ENCODE results near the gene DOC2B.
A peak's percentile ranks its signal among the peaks of the same experiment; 100 is the strongest.
"Not testable (repeated sequence)": the region's sequence is repeated elsewhere in the genome, so short reads cannot be mapped to it uniquely, and the experiment has no call there.

Gene DOC2B

GRCh38 chr17:206484-206883 is 25.0 kb upstream of the DOC2B start:
- H3K36me3 ChIP-seq (ENCODE audit: control insufficient read depth in 2 of 2, insufficient read depth in 1 of 2, low read length in 2 of 2); H3K9me3 ChIP-seq (ENCODE audit: control insufficient read depth, insufficient read depth, low read depth, low read length); H3K4me1 ChIP-seq (ENCODE audit: control insufficient read depth, insufficient read depth, low read length); H3K27ac ChIP-seq (ENCODE audit: extremely low read depth, low read depth, low read length); H3K4me3 ChIP-seq (ENCODE audit: low read depth, low read length); POLR2A ChIA-PET: not testable (repeated sequence)
- peak; percentile 62 for TF ChIP-seq SP2 (tag by site-specific recombination; IDR thresholded peaks at IDR 0.05)
- CTCF ChIA-PET: interaction anchor here (0.5 to 0.7 kb wide), 8 partner anchors 7 to 725 kb away, joined by 3 to 6 read pairs (median 3); no protein-coding TSS in a partner anchor

- TF ChIP-seq ZNF362 (tag by site-specific recombination; IDR thresholded peaks at IDR 0.05) (no peak), TRIM28 (IDR thresholded peaks at IDR 0.05; ENCODE audit: borderline replicate concordance, low read length) (no peak), ZSCAN16 (tag by site-specific recombination; IDR thresholded peaks at IDR 0.05) (no peak), KLF17 (tag by site-specific recombination; IDR thresholded peaks at IDR 0.05) (no peak), ZBTB20 (tag by site-specific recombination; IDR thresholded peaks at IDR 0.05) (no peak), ZNF266 (tag by site-specific recombination; IDR thresholded peaks at IDR 0.05; ENCODE audit: low read depth) (no peak)
- Histone ChIP-seq H3K4me3 (ENCODE audit: low read depth, low read length) (no peak overlapping the region), H3K36me3 (ENCODE audit: control insufficient read depth in 2 of 2, insufficient read depth in 1 of 2, low read length in 2 of 2) (no peaks in the 10 kb centered on the region), H3K9me3 (ENCODE audit: control insufficient read depth, insufficient read depth, low read depth, low read length) (no peaks in the 10 kb centered on the region), H3K4me1 (ENCODE audit: control insufficient read depth, insufficient read depth, low read length) (no peaks in the 10 kb centered on the region), H3K27ac (ENCODE audit: extremely low read depth, low read depth, low read length) (no peak overlapping the region)
- ChIA-PET POLR2A (interaction anchor here (0.7 kb wide), 1 partner anchor 20 kb away, joined by 3 read pairs; no protein-coding TSS in a partner anchor), CTCF (interaction anchor here (0.5 to 0.7 kb wide), 5 partner anchors 8 to 496 kb away, joined by 3 to 4 read pairs (median 3); no protein-coding TSS in a partner anchor)
Measured at GRCh38 chr17:205817-206216, 24.4 kb upstream of the DOC2B start.

- no peaks in the 10 kb centered on the region for H3K36me3 ChIP-seq (ENCODE audit: control insufficient read depth in 2 of 2, insufficient read depth in 1 of 2, low read length in 2 of 2)
- no peaks in the 10 kb centered on the region for H3K9me3 ChIP-seq (ENCODE audit: control insufficient read depth, insufficient read depth, low read depth, low read length)
- TF ChIP-seq PATZ1 (tag by site-specific recombination; IDR thresholded peaks at IDR 0.05) (no peak), ZNF549 (tag by site-specific recombination; IDR thresholded peaks at IDR 0.05) (no peak), SALL2 (tag by site-specific recombination; IDR thresholded peaks at IDR 0.05; ENCODE audit: borderline replicate concordance) (no peak), ZNF184 (tag by site-specific recombination; IDR thresholded peaks at IDR 0.05) (no peak), ZFP3 (tag by site-specific recombination; IDR thresholded peaks at IDR 0.05; ENCODE audit: low read depth) (no peak), ZBTB20 (tag by site-specific recombination; IDR thresholded peaks at IDR 0.05) (no peak), ZNF169 (tag by site-specific recombination; IDR thresholded peaks at IDR 0.05) (no peak), ZNF544 (tag by site-specific recombination; IDR thresholded peaks at IDR 0.05) (no peak), ZNF174 (tag by site-specific recombination; IDR thresholded peaks at IDR 0.05) (no peak), ZNF677 (tag by site-specific recombination; IDR thresholded peaks at IDR 0.05) (no peak), ZNF623 (tag by site-specific recombination; IDR thresholded peaks at IDR 0.05) (no peak), KLF16 (tag by site-specific recombination; IDR thresholded peaks at IDR 0.05) (no peak), SETDB1 (IDR thresholded peaks at IDR 0.05; ENCODE audit: insufficient read length, low read length) (no peak), ZNF223 (tag by site-specific recombination; IDR thresholded peaks at IDR 0.05) (no peak), RBAK (tag by site-specific recombination; IDR thresholded peaks at IDR 0.05) (no peak)
- no peak overlapping the region for H3K27ac ChIP-seq (ENCODE audit: extremely low read depth, low read depth, low read length)
- no peak overlapping the region for H3K4me3 ChIP-seq (ENCODE audit: low read depth, low read length)
- CTCF ChIA-PET: no interaction called here
- POLR2A ChIA-PET: interaction anchor here (0.7 kb wide), 1 partner anchor 19 kb away, joined by 3 read pairs; no protein-coding TSS in a partner anchor
- H3K4me1 ChIP-seq (ENCODE audit: control insufficient read depth, insufficient read depth, low read length): no peaks in the 10 kb centered on the region
Measured at GRCh38 chr17:205148-205669, 23.8 kb upstream of the DOC2B start.

Data from HEK293 (cell line).